Astrocyte (in vitro differentiated cells and primary cell): Measurements from ENCODE around the gene UBASH3A. TPM values are rescaled to one million over a fixed set of nuclear protein-coding genes. Genes with fewer than 3 reads are reported as not detected.
A peak's percentile ranks its signal among the peaks of the same experiment; 100 is the strongest.

Source experiments
- DNase-seq: peaks from one replicate; pipeline ENCODE4 v3.0.0-alpha.2; 2010; ENCODE audit warnings: low read depth
- FAIRE-seq: peaks from 2 replicates; lab custom pipeline; 2011; peaks lifted over from hg19 to GRCh38; lab: Jason Lieb, UNC
- H2AFZ ChIP-seq: 2 replicates; pipeline ENCODE4 v1.6.0; 2012; ENCODE audit warnings: low read depth, low read length, inconsistent platforms
- H3K27ac ChIP-seq: 2 replicates; pipeline ENCODE4 v1.5.1; 2011; ENCODE audit warnings: low read depth, low read length, inconsistent platforms
- H3K27me3 ChIP-seq: 2 replicates; pipeline ENCODE4 v1.6.0; 2011; ENCODE audit warnings: low read length, inconsistent platforms; ENCODE audit not compliant: insufficient read depth
- H3K36me3 ChIP-seq: 2 replicates; pipeline ENCODE4 v1.5.1; 2011; ENCODE audit warnings: low read length, inconsistent platforms; ENCODE audit not compliant: insufficient read depth
- H3K4me1 ChIP-seq: 2 replicates; pipeline ENCODE4 v1.5.1; 2011; ENCODE audit warnings: low read length, inconsistent platforms; ENCODE audit not compliant: insufficient read depth
- H3K4me2 ChIP-seq: 2 replicates; pipeline ENCODE4 v1.6.0; 2012; ENCODE audit warnings: low read length, inconsistent platforms
- H3K4me3 ChIP-seq: 2 replicates; pipeline ENCODE4 v1.5.1; 2011; ENCODE audit warnings: low read depth, mild to moderate bottlenecking, low read length, inconsistent platforms; ENCODE audit not compliant: insufficient read depth
- H3K79me2 ChIP-seq: 2 replicates; pipeline ENCODE4 v1.6.0; 2012; ENCODE audit warnings: mild to moderate bottlenecking, low read length, inconsistent platforms; ENCODE audit not compliant: insufficient read depth
- H3K9ac ChIP-seq: 2 replicates; pipeline ENCODE4 v1.6.0; 2012; ENCODE audit warnings: mild to moderate bottlenecking, low read length, inconsistent platforms
- H3K9me3 ChIP-seq: 2 replicates; pipeline ENCODE4 v1.5.1; 2012; ENCODE audit warnings: low read depth, mild to moderate bottlenecking, low read length, inconsistent platforms; ENCODE audit not compliant: insufficient read depth
- H4K20me1 ChIP-seq: 2 replicates; pipeline ENCODE4 v1.6.0; 2012; ENCODE audit warnings: low read length, inconsistent platforms; ENCODE audit not compliant: insufficient read depth
- H3K27ac Mint-ChIP-seq: one replicate; pipeline ENCODE4 v1.8.0; 2021; ENCODE audit warnings: mild to moderate bottlenecking, mixed read lengths; ENCODE audit not compliant: unreplicated experiment
- H3K27me3 Mint-ChIP-seq: one replicate; pipeline ENCODE4 v1.8.0; 2021; ENCODE audit warnings: low read depth, mixed read lengths; ENCODE audit not compliant: unreplicated experiment
- H3K36me3 Mint-ChIP-seq: one replicate; pipeline ENCODE4 v1.8.0; 2021; ENCODE audit warnings: low read depth, mixed read lengths; ENCODE audit not compliant: unreplicated experiment
- H3K4me1 Mint-ChIP-seq: one replicate; pipeline ENCODE4 v1.8.0; 2021; ENCODE audit warnings: low read depth, mixed read lengths; ENCODE audit not compliant: unreplicated experiment
- H3K4me3 Mint-ChIP-seq: one replicate; pipeline ENCODE4 v1.8.0; 2021; ENCODE audit warnings: mild to moderate bottlenecking, moderate library complexity, mixed read lengths; ENCODE audit not compliant: unreplicated experiment
- H3K9me3 Mint-ChIP-seq: one replicate; pipeline ENCODE4 v1.8.0; 2021; ENCODE audit warnings: mild to moderate bottlenecking, mixed read lengths; ENCODE audit not compliant: unreplicated experiment
- EZH2 ChIP-seq: IDR thresholded peaks from 2 replicates; pipeline ENCODE4 v1.6.1; 2012; ENCODE audit warnings: mild to moderate bottlenecking, low read length, inconsistent platforms; ENCODE audit not compliant: insufficient read depth
- total RNA-seq: library from RNA; stranded (reverse); gene quantifications from 2 replicates; pipeline ENCODE4 v1.2.1, GENCODE V29; 2021
- TF ChIP-seq, protein P1 (sequence below): IDR thresholded peaks from 2 replicates; pipeline ENCODE4 v1.5.1; 2011; ENCODE audit warnings: low read depth, mild to moderate bottlenecking, inconsistent platforms, low read length, moderate library complexity; ENCODE audit not compliant: insufficient read depth

UBASH3A gene
- total RNA-seq, 1 donor from 2014 or later, result not detected

DNA sequence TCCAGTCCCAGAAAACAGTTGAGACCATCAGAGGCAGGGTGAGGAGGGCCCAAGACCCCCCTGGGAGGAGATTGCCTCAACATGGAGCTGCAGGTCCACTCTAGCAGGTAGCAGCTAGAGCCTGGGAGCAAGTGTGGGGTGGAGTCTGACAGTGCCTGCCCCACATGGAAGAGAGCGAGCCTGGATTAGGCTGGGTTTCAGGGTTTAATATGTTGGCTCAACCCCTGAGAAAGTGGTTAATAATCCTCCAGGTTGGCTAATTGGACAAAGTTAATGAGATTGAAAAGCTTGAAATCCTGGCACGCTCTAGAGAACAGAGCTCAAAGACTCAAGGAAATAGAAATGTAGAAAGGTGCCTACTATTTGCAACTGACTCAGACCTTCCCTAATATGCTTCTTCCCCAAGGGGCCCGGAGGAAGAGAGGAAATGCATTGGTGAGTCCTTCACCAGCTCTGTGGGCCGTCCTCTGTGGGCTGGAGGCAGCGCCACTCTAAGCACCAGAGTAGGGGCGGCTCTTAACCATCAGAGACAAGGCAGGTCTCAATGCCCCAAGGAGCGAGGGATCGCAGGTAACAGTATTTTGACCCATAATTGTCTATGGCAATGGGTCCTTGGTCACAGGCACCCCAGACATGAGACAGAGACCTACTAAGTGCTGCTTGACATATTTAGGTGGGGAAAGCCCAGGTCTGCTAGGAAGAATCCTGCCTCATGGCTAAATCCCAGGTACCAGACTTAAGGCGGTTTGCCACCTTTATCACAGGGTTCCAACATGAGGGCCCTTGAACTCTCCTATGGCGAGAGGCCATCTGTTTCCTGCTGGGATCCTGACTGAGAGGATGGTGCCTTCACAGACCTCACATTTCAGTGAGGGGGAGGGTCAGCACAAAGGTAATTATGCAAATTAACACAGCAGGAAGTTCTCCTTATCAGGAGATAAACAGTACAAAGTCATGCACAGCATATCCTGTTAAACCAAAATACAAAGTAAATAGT lies 58.5 kb downstream of the UBASH3A start:
- Mint-ChIP-seq H3K9me3 (no peaks in the 10 kb centered on the region), H3K36me3 (no peaks in the 10 kb centered on the region), H3K4me1 (peaks cover 9% of the 10 kb centered on the region), H3K27me3 (peaks cover 7% of the 10 kb centered on the region), H3K4me3 (no peak overlapping the region), H3K27ac (no peak overlapping the region)
- Histone ChIP-seq H3K9me3 (no peaks in the 10 kb centered on the region), H3K4me3 (no peak overlapping the region), H3K27ac (no peak overlapping the region), H3K36me3 (no peaks in the 10 kb centered on the region), H3K79me2 (no peaks in the 10 kb centered on the region), H3K4me2 (no peak overlapping the region), H2AFZ (no peak overlapping the region), H3K27me3 (no peaks in the 10 kb centered on the region), H3K9ac (no peak overlapping the region), H3K4me1 (no peaks in the 10 kb centered on the region), H4K20me1 (no peaks in the 10 kb centered on the region)
- TF ChIP-seq EZH2, result no peak
- TF ChIP-seq, protein P1, sequence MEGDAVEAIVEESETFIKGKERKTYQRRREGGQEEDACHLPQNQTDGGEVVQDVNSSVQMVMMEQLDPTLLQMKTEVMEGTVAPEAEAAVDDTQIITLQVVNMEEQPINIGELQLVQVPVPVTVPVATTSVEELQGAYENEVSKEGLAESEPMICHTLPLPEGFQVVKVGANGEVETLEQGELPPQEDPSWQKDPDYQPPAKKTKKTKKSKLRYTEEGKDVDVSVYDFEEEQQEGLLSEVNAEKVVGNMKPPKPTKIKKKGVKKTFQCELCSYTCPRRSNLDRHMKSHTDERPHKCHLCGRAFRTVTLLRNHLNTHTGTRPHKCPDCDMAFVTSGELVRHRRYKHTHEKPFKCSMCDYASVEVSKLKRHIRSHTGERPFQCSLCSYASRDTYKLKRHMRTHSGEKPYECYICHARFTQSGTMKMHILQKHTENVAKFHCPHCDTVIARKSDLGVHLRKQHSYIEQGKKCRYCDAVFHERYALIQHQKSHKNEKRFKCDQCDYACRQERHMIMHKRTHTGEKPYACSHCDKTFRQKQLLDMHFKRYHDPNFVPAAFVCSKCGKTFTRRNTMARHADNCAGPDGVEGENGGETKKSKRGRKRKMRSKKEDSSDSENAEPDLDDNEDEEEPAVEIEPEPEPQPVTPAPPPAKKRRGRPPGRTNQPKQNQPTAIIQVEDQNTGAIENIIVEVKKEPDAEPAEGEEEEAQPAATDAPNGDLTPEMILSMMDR, result no peak
- DNase-seq (no peak), FAIRE-seq (no peak)

DNA sequence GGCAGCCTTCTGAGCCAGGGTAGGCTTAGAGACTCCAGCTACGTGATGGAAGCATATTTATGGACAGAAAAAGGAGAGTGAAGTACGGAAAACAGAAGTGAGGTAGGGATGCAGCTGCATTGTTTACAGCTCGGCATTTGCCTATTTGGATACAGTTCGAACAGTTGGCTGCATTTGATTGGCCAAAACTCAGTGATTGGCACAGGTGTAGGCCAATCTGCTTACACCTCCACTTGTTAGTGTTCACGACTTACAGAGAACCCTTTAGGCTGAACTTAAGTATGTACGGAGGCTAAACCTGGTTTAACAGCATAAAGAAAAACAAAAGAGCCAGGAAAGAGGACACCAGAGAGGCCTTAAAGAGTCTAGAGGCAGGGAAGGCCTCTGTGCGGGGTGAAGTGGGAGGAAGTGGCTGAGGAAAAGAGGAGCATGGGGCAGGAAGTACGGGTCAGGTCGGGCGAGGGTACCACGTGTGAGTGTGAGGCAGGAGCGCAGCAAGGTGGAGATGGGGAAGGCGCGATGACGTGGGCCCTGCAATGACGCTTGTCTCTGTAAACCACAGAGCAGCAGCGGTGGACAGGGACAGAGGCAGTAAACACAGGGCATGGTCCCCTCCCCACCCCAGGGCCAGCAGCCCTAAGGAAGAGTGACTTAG lies 60.3 kb downstream of the UBASH3A start:
- Mint-ChIP-seq H3K4me3 (no peak overlapping the region), H3K4me1 (peaks cover 12% of the 10 kb centered on the region), H3K9me3 (no peaks in the 10 kb centered on the region), H3K27me3 (peaks cover 9% of the 10 kb centered on the region), H3K27ac (peak overlapping the region; percentile 38), H3K36me3 (no peaks in the 10 kb centered on the region)
- no peaks in the 10 kb centered on the region for H3K9me3 ChIP-seq
- no peak overlapping the region for H3K9ac ChIP-seq
- peak; percentile 63 for DNase-seq
- no peak overlapping the region for H2AFZ ChIP-seq
- H3K27ac ChIP-seq, result no peak overlapping the region
- TF ChIP-seq, protein P1, result no peak
- no peak for TF ChIP-seq EZH2
- peaks cover 2% of the 10 kb centered on the region for H3K27me3 ChIP-seq
- no peak for FAIRE-seq
- H3K4me3 ChIP-seq, result no peak overlapping the region
- H3K36me3 ChIP-seq, result no peaks in the 10 kb centered on the region
- H3K4me2 ChIP-seq, result no peak overlapping the region
- no peaks in the 10 kb centered on the region for H3K79me2 ChIP-seq
- H3K4me1 ChIP-seq, result no peaks in the 10 kb centered on the region
- H4K20me1 ChIP-seq, result no peaks in the 10 kb centered on the region
